HT-29 (cell line): Measurements from ENCODE around the gene MXRA5. TPM values are rescaled to one million over a fixed set of nuclear protein-coding genes. Genes with fewer than 3 reads are reported as not detected.
"Not testable (repeated sequence)": the region's sequence is repeated elsewhere in the genome, so short reads cannot be mapped to it uniquely, and the experiment has no call there.

ENCODE experiments used
- DNase-seq: peaks from one replicate; pipeline ENCODE4 v3.0.0-alpha.2; 2015; ENCODE audit warnings: low spot score
- total RNA-seq: library from RNA; depleted of rRNA; stranded (reverse); fragments of >200 nt; shearing (Covaris generic); gene quantifications from 2 replicates; pipeline ENCODE4 v1.2.3, GENCODE V29; 2014; rRNA removed

The MXRA5 gene
- total RNA-seq: not detected in 2 replicates

DNA sequence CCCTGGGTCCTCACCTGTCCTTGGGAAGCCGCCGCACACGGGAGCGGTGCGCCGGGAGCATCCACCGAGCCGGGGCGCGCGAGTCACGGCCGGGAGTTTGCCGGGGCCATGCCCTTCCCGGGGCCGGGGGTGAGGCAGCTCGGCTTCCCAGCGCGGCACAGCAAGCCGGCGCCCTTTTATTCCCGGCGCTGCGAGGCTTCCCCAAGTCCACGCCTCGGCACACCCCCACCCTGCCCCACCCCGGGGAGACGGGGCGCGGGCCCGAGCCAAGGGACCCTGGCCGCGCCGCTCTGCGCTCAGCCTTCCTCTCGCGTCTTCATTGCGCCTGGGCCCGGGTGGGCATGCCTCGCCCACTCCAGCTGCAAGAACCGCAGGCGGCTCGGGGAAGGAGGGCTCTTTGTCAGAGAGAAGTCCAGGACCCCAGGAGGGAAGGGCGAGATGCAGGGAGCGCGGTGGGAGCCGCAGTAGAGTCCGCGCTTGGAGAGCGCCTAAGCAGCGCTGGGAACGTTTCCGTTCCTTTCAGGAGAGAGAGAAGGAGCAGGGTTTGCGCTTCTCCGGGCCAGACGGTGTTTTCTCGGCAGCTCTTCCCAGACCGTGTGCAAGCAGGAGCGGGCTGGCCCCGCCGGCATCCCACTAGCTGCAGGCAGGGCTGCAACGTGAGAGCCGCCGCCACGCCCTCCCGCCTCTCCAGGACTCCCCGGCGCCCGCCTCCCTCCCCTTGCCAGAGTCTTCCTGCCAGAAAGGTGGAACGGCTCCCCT lies at the start of gene MXRA5:
Gene MXRA5, minus strand, starts transcription at position 152 of the 759 bp plus-strand sequence. CDS start 2,819 bp downstream, outside the sequence.
- DNase-seq: no peak

- DNase-seq: no peak
Observed at GRCh38 chrX:3393581-3394111, 47.2 kb upstream of the MXRA5 start.

DNA sequence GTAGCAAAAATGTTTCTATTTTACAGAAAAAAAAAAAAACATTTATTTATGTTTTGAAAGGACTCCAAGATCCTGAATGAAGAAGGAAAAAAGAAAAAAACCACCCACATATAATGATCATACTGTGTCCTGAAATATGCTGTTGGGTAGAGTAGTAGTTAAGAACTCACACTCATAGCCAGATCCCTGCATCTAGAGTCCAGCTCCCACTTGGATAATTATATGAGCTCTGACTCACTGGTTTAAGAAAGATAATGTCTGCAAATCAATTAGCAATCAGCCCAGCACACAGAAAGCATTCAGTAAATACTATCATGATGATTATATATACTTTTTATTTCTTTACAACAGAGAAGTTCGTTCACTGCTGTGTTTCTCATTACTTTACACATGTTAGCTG lies 46.7 kb upstream of the MXRA5 start:
- no peak for DNase-seq

GRCh38 chrX:3388457-3388856 lies 42.0 kb upstream of the MXRA5 start:
- no peak for DNase-seq

DNA sequence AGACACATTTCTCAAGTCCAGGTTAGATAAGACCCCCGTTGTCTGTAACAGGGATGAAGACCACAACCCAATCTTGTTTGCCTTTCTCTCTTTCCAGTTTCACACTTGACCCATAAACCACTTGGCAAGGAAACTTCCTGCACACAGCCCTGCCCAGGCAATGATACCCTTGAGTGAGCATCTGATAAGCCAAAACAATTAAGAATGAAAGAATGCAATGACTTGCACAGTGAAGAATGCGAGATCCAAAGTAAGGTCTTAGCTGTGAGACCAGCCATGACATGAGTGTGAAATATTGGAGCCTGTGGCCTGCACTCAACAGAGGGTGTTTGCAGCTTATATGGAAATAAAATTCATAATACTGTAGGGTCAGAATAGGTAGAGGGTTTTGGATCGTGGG lies 37.9 kb upstream of the MXRA5 start:
- DNase-seq: no peak

DNA sequence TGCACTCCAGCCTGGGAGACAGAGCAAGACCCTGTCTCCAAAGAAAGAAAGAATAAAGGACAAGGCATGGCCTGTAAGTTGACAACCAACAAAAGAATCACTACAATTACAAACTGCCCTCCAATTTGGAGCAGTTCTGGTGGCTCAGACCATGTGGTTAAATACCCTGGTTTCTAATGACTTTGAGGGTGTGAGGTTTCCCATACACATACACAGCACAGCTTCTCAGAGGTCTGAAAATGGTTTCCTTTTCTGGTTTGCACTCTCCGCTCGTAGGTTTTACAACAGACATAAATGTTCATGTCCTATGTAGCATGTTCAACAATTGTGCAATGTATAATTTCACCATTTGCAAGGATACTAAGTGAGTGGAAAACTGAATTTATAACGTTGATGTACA lies 34.2 kb upstream of the MXRA5 start:
- DNase-seq: no peak

GRCh38 chrX:3379111-3379510 lies 32.7 kb upstream of the MXRA5 start:
- DNase-seq: no peak

DNA sequence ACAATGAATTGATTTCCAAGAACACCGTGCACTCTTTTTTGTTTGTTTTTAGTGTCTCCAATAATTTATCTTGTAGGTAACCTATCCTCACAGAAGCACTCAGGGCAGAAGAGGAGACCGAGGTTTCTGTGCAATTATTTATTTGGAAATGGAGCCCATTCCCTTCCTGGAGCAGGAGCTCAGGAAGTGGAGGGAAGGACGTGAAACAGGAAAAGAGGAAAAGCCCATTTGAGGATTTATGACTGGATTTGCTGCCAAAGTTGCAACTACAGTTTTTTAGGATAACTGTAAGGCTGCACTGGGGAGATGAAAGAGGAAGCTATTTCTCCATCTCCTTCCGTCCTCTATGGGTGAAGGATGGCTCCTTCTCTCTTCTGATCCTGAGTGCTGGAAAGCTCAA lies 31.7 kb upstream of the MXRA5 start:
- no peak for DNase-seq

- no peak for DNase-seq
Observed at GRCh38 chrX:3377560-3377959, 31.1 kb upstream of the MXRA5 start.

- not testable (repeated sequence) for DNase-seq
Observed at GRCh38 chrX:3375878-3376508, 29.5 kb upstream of the MXRA5 start.

DNA sequence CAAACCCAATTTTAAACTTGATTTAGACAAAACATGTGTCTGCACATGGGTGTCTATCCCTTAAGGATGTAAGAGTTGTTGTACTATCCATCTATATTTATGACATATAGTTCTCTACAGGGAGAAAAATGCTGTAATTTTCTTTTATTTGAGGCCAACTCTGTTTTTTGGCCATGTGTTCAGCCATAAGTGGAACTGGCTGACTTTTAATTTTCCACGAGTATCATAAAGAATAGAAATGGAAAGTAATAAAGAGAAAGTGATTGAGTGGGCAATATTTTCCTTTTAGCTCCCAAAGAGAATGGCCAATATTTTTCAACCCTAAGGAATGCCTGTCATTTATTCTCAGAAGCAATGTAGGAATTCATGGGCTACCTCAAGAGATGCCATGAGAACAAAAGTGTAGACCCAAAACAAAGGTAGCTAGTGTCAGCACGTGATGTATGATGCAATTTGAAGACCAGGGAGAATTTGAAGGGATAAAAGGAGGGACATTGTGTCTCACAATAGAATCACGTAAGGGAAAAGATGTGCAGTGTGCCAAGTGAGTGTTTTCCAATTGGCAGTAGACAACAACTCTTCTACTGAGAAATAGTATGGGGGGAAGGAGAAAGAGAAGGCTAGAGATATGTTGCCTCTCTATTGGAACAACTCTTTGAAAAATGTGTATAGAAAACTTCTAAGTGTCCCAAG lies 27.8 kb upstream of the MXRA5 start:
- DNase-seq: no peak

GRCh38 chrX:3371163-3371562 lies 24.7 kb upstream of the MXRA5 start:
- DNase-seq: no peak

- DNase-seq: no peak
Observed at GRCh38 chrX:3370656-3371055, 24.2 kb upstream of the MXRA5 start.

GRCh38 chrX:3362956-3363355 lies 16.5 kb upstream of the MXRA5 start:
- DNase-seq: no peak

DNA sequence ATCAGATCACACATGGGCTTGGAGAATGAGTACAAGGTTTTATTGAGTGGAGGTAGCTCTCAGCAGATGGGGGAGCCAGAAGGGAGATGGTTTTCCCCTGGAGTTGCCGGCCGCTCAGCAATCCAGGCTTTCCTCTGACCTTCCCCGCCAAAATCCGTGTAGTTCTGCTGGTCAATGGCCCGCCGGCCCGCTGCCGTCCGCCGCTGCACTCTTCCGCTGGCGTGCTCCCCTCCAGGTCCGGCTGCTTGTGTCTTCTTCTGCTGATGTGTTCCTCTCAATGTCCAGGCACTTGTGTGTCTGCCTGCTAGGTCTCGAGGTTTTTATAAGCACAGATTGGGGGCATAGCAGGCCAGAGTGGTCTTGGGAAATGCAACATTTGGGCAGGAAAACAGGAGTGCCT lies 14.4 kb upstream of the MXRA5 start:
- no peak for DNase-seq

GRCh38 chrX:3352741-3353140 lies 6.3 kb upstream of the MXRA5 start:
- not testable (repeated sequence) for DNase-seq

GRCh38 chrX:3351276-3351675 lies 4.8 kb upstream of the MXRA5 start:
- DNase-seq: no peak

DNA sequence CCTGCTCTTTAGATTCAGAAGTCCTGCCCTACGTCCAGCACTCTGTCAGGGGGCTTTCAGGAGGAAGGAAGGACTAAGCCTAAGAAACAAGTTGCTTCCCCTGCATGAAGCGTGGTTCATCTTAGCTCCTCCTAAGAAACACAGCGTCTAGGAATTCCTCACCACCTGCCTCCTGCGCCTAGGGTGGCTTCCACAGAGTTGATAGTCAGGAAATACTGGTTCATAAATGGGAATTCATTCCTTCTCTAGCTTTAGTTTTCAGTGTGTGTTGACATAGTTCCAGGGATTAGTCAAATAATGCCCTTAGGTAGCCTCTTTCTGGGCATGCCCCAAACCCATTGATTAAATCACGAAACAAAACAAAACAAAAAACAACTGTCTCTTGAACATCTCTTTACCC lies 1.7 kb upstream of the MXRA5 start:
- no peak for DNase-seq

GRCh38 chrX:3345281-3346191 lies 916 bp downstream of the MXRA5 start:
- DNase-seq: no peak

DNA sequence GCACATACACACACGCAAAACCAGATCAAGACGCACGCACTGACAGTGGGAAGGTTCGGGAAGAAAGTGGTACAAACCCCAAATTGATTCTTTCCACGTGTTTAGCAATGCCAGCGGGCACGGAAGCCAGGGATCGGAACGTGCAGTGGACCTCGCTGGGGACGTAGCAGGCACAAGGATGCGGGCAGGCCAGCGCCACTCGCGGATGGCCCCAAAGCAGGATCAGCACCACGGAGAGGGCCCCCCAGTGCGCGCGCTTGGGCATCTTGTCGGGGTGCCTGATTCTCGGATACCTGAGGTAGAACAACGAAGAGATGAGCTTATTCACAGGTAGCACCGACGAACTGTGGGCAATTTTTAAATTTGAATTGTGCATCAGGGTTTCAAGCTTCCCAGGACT lies 2.9 kb downstream of the MXRA5 start:
- not testable (repeated sequence) for DNase-seq

DNA sequence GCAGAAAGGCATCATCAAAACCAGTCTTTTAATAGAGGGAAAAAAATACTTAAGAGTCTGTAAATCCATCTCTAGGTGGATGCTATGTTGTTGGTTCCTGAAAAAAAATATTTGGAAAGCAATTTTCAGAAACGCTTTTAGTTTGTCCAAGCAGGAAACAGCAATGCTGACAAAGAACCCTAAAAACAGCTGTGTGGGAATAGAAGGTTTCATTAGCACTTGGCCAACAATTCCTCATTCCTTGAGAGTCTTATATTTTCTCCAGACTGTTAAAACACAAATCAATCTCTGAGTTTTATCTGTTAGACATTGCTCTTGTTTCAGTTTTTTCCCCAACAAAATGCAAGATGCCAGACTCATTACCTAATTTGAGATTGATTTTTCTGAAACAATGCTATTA lies 6.4 kb downstream of the MXRA5 start:
- no peak for DNase-seq
